ENCODE data around the gene CA5B.

CA5B gene

GRCh38 chrX:15781961-15782699 lies 44.1 kb downstream of the CA5B start:
- Histone ChIP-seq H3K4me3 (ENCODE audit: low read depth in 1 of 2, low read length in 2 of 2) (peak overlapping the region; percentile 30 to 36), H3K9ac (ENCODE audit: low read depth in 1 of 2, low read length in 2 of 2) (peak overlapping the region in 1 of 2 donors; percentile 18), H3K4me1 (ENCODE audit: control insufficient read depth in 1 of 2, insufficient read depth in 2 of 2, low read length in 2 of 2) (no peaks in the 10 kb centered on the region), H3K9me3 (ENCODE audit: control insufficient read depth in 1 of 2, low read length in 2 of 2) (no peaks in the 10 kb centered on the region), H3K36me3 (ENCODE audit: control insufficient read depth in 1 of 2, insufficient read depth in 2 of 2, low read length in 2 of 2) (no peaks in the 10 kb centered on the region), H3K27ac (ENCODE audit: low read depth, low read length) (no peak overlapping the region), H3K27me3 (ENCODE audit: control insufficient read depth in 1 of 2, insufficient read depth in 2 of 2, low read length in 2 of 2) (no peaks in the 10 kb centered on the region)

- Histone ChIP-seq H3K9me3 (ENCODE audit: control insufficient read depth in 1 of 2, low read length in 2 of 2) (no peaks in the 10 kb centered on the region), H3K36me3 (ENCODE audit: control insufficient read depth in 1 of 2, insufficient read depth in 2 of 2, low read length in 2 of 2) (no peaks in the 10 kb centered on the region), H3K4me1 (ENCODE audit: control insufficient read depth in 1 of 2, insufficient read depth in 2 of 2, low read length in 2 of 2) (no peaks in the 10 kb centered on the region), H3K27me3 (ENCODE audit: control insufficient read depth in 1 of 2, insufficient read depth in 2 of 2, low read length in 2 of 2) (no peaks in the 10 kb centered on the region), H3K4me3 (ENCODE audit: low read depth in 1 of 2, low read length in 2 of 2) (no peak overlapping the region), H3K9ac (ENCODE audit: low read depth in 1 of 2, low read length in 2 of 2) (no peak overlapping the region), H3K27ac (ENCODE audit: low read depth, low read length) (no peak overlapping the region)
Measured at GRCh38 chrX:15785176-15785750, 47.2 kb downstream of the CA5B start.

GRCh38 chrX:15786915-15787314 lies 48.8 kb downstream of the CA5B start:
- H3K27ac ChIP-seq (ENCODE audit: low read depth, low read length), result no peak overlapping the region
- no peaks in the 10 kb centered on the region for H3K4me1 ChIP-seq (ENCODE audit: control insufficient read depth in 1 of 2, insufficient read depth in 2 of 2, low read length in 2 of 2)
- H3K9ac ChIP-seq (ENCODE audit: low read depth in 1 of 2, low read length in 2 of 2), result no peak overlapping the region
- no peaks in the 10 kb centered on the region for H3K9me3 ChIP-seq (ENCODE audit: control insufficient read depth in 1 of 2, low read length in 2 of 2)
- H3K27me3 ChIP-seq (ENCODE audit: control insufficient read depth in 1 of 2, insufficient read depth in 2 of 2, low read length in 2 of 2), result no peaks in the 10 kb centered on the region
- no peaks in the 10 kb centered on the region for H3K36me3 ChIP-seq (ENCODE audit: control insufficient read depth in 1 of 2, insufficient read depth in 2 of 2, low read length in 2 of 2)
- no peak overlapping the region for H3K4me3 ChIP-seq (ENCODE audit: low read depth in 1 of 2, low read length in 2 of 2)

GRCh38 chrX:15789979-15790768 lies 52.1 kb downstream of the CA5B start, which contains the start of gene ZRSR2:
ZRSR2 (plus strand) TSS chrX:15790484; CDS start chrX:15790496, 12 bp downstream.
- peak within 1 kb of the TSS; percentile 73 to 74 for H3K9ac ChIP-seq (ENCODE audit: low read depth in 1 of 2, low read length in 2 of 2)
- H3K9me3 ChIP-seq (ENCODE audit: control insufficient read depth in 1 of 2, low read length in 2 of 2), result no peaks in the 10 kb centered on the region
- no peaks in the 10 kb centered on the region for H3K27me3 ChIP-seq (ENCODE audit: control insufficient read depth in 1 of 2, insufficient read depth in 2 of 2, low read length in 2 of 2)
- peak within 1 kb of the TSS; percentile 86 to 88 for H3K4me3 ChIP-seq (ENCODE audit: low read depth in 1 of 2, low read length in 2 of 2)
- no peaks in the 10 kb centered on the region for H3K4me1 ChIP-seq (ENCODE audit: control insufficient read depth in 1 of 2, insufficient read depth in 2 of 2, low read length in 2 of 2)
- peak within 1 kb of the TSS; percentile 81 for H3K27ac ChIP-seq (ENCODE audit: low read depth, low read length)
- H3K36me3 ChIP-seq (ENCODE audit: control insufficient read depth in 1 of 2, insufficient read depth in 2 of 2, low read length in 2 of 2), result no peaks in the 10 kb centered on the region

- no peaks in the 10 kb centered on the region for H3K4me1 ChIP-seq (ENCODE audit: control insufficient read depth in 1 of 2, insufficient read depth in 2 of 2, low read length in 2 of 2)
- peak overlapping the region; percentile 73 to 74 for H3K9ac ChIP-seq (ENCODE audit: low read depth in 1 of 2, low read length in 2 of 2)
- no peaks in the 10 kb centered on the region for H3K36me3 ChIP-seq (ENCODE audit: control insufficient read depth in 1 of 2, insufficient read depth in 2 of 2, low read length in 2 of 2)
- H3K27me3 ChIP-seq (ENCODE audit: control insufficient read depth in 1 of 2, insufficient read depth in 2 of 2, low read length in 2 of 2), result no peaks in the 10 kb centered on the region
- peak overlapping the region; percentile 81 for H3K27ac ChIP-seq (ENCODE audit: low read depth, low read length)
- peak overlapping the region; percentile 86 to 88 for H3K4me3 ChIP-seq (ENCODE audit: low read depth in 1 of 2, low read length in 2 of 2)
- H3K9me3 ChIP-seq (ENCODE audit: control insufficient read depth in 1 of 2, low read length in 2 of 2), result no peaks in the 10 kb centered on the region
Measured at GRCh38 chrX:15790769-15791290, 52.8 kb downstream of the CA5B start.

GRCh38 chrX:15797707-15798106 lies 59.6 kb downstream of the CA5B start:
- Histone ChIP-seq H3K4me3 (ENCODE audit: low read depth in 1 of 2, low read length in 2 of 2) (no peak overlapping the region), H3K27me3 (ENCODE audit: control insufficient read depth in 1 of 2, insufficient read depth in 2 of 2, low read length in 2 of 2) (no peaks in the 10 kb centered on the region), H3K36me3 (ENCODE audit: control insufficient read depth in 1 of 2, insufficient read depth in 2 of 2, low read length in 2 of 2) (peaks cover 0 to 9% of the 10 kb centered on the region in 2 donors), H3K9me3 (ENCODE audit: control insufficient read depth in 1 of 2, low read length in 2 of 2) (no peaks in the 10 kb centered on the region), H3K9ac (ENCODE audit: low read depth in 1 of 2, low read length in 2 of 2) (no peak overlapping the region), H3K4me1 (ENCODE audit: control insufficient read depth in 1 of 2, insufficient read depth in 2 of 2, low read length in 2 of 2) (no peaks in the 10 kb centered on the region), H3K27ac (ENCODE audit: low read depth, low read length) (no peak overlapping the region)

GRCh38 chrX:15804563-15804962 lies 66.5 kb downstream of the CA5B start:
- Histone ChIP-seq H3K9me3 (ENCODE audit: control insufficient read depth in 1 of 2, low read length in 2 of 2) (no peaks in the 10 kb centered on the region), H3K36me3 (ENCODE audit: control insufficient read depth in 1 of 2, insufficient read depth in 2 of 2, low read length in 2 of 2) (peaks cover 11 to 24% of the 10 kb centered on the region in 2 donors), H3K27me3 (ENCODE audit: control insufficient read depth in 1 of 2, insufficient read depth in 2 of 2, low read length in 2 of 2) (no peaks in the 10 kb centered on the region), H3K9ac (ENCODE audit: low read depth in 1 of 2, low read length in 2 of 2) (no peak overlapping the region), H3K27ac (ENCODE audit: low read depth, low read length) (no peak overlapping the region), H3K4me1 (ENCODE audit: control insufficient read depth in 1 of 2, insufficient read depth in 2 of 2, low read length in 2 of 2) (no peaks in the 10 kb centered on the region), H3K4me3 (ENCODE audit: low read depth in 1 of 2, low read length in 2 of 2) (no peak overlapping the region)

GRCh38 chrX:15808254-15808653 lies 70.2 kb downstream of the CA5B start:
- H3K27ac ChIP-seq (ENCODE audit: low read depth, low read length), result no peak overlapping the region
- H3K4me3 ChIP-seq (ENCODE audit: low read depth in 1 of 2, low read length in 2 of 2), result no peak overlapping the region
- no peaks in the 10 kb centered on the region for H3K9me3 ChIP-seq (ENCODE audit: control insufficient read depth in 1 of 2, low read length in 2 of 2)
- peaks cover 11 to 22% of the 10 kb centered on the region in 2 donors for H3K36me3 ChIP-seq (ENCODE audit: control insufficient read depth in 1 of 2, insufficient read depth in 2 of 2, low read length in 2 of 2)
- H3K9ac ChIP-seq (ENCODE audit: low read depth in 1 of 2, low read length in 2 of 2), result no peak overlapping the region
- no peaks in the 10 kb centered on the region for H3K27me3 ChIP-seq (ENCODE audit: control insufficient read depth in 1 of 2, insufficient read depth in 2 of 2, low read length in 2 of 2)
- H3K4me1 ChIP-seq (ENCODE audit: control insufficient read depth in 1 of 2, insufficient read depth in 2 of 2, low read length in 2 of 2), result no peaks in the 10 kb centered on the region

GRCh38 chrX:15812192-15812938 lies 74.3 kb downstream of the CA5B start:
- H3K9ac ChIP-seq (ENCODE audit: low read depth in 1 of 2, low read length in 2 of 2), result no peak overlapping the region
- no peaks in the 10 kb centered on the region for H3K27me3 ChIP-seq (ENCODE audit: control insufficient read depth in 1 of 2, insufficient read depth in 2 of 2, low read length in 2 of 2)
- no peaks in the 10 kb centered on the region for H3K4me1 ChIP-seq (ENCODE audit: control insufficient read depth in 1 of 2, insufficient read depth in 2 of 2, low read length in 2 of 2)
- no peaks in the 10 kb centered on the region for H3K9me3 ChIP-seq (ENCODE audit: control insufficient read depth in 1 of 2, low read length in 2 of 2)
- H3K4me3 ChIP-seq (ENCODE audit: low read depth in 1 of 2, low read length in 2 of 2), result no peak overlapping the region
- no peak overlapping the region for H3K27ac ChIP-seq (ENCODE audit: low read depth, low read length)
- H3K36me3 ChIP-seq (ENCODE audit: control insufficient read depth in 1 of 2, insufficient read depth in 2 of 2, low read length in 2 of 2), result peaks cover 0 to 30% of the 10 kb centered on the region in 2 donors
